ENCODE data around the gene EARS2. TPM values are rescaled to one million over a fixed set of nuclear protein-coding genes. Genes with fewer than 3 reads are reported as not detected.

The EARS2 gene
- total and polyA plus RNA-seq, 3 donors from 2014 or later: 32.3 to 76.7 (median 55.9) TPM

DNA sequence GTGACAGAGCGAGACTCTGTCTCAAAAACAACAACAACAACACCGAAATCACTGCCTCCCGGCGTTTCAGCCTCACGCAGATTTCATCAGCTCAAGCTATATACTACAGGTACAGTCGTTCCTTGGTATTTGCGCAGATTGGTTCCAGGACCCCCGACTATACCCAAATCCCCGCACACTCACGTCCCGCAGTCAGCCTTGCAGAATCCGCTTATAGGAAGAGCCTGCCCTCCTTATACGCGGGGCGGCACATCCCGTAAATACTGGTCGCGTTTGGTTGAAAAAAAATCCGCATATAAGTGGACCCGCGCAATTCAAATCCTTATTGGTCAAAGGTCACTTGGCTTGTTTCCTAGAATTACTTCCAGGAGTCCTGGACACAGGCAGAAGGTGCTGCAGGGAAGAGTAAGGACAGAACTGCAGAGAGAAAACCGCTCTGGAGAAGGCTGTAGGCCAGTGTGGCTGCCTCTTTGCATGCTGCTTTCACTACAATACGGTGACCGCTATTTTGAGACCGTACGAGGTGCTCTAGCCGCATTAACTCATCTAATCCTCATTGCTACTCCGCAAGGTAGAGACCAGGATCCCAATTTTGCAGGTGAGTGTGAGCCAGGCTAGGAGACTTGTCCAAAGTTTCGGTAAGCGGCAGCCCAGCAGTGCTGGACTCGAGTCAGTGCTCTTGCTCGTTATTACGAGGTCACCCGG, 38.2 kb upstream of the EARS2 start:
- intact Hi-C loops (cut with DNase I; ENCODE audit: low total_unique reads): no loop called here
- 13 to 16% methylated on average over 33 to 34 of the region's 34 CpGs for WGBS, 2 donors
- H3K27ac ChIP-seq: peak overlapping the region; percentile 78 to 79

DNA sequence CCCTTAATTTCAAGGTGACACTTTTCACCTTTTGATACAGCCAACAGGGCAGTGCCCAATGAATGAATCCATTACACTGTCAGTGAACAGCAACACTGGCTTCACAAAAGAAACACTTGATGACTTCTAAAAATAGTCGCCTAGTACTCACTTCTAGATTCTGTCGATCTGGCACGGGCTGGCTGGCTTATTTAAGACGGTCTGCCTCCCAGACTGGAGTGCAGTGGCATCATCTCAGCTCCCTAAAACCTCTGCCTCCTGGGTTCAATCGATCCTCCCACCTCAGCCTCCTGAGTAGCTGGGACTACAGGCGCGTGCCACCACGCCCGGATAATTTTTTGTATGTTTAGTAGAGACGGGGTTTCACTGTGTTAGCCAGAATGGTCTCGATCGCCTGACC, 37.0 kb upstream of the EARS2 start:
- intact Hi-C loops (cut with DNase I; ENCODE audit: low total_unique reads): no loop called here
- Histone ChIP-seq H3K4me3 (no peak overlapping the region), H3K27me3 (no peaks in the 10 kb centered on the region), H3K4me1 (peaks cover 12% of the 10 kb centered on the region), H3K27ac (no peak overlapping the region), H3K36me3 (ENCODE audit: low read depth, missing control alignments) (no peaks in the 10 kb centered on the region), H3K9me3 (no peaks in the 10 kb centered on the region)
- WGBS, 2 donors: 65 to 83% methylated on average over 12 of the region's 12 CpGs
- DNase-seq: no peak
- TF ChIP-seq POLR2A (IDR thresholded peaks at IDR 0.05): no peak
- TF ChIP-seq, protein P1, sequence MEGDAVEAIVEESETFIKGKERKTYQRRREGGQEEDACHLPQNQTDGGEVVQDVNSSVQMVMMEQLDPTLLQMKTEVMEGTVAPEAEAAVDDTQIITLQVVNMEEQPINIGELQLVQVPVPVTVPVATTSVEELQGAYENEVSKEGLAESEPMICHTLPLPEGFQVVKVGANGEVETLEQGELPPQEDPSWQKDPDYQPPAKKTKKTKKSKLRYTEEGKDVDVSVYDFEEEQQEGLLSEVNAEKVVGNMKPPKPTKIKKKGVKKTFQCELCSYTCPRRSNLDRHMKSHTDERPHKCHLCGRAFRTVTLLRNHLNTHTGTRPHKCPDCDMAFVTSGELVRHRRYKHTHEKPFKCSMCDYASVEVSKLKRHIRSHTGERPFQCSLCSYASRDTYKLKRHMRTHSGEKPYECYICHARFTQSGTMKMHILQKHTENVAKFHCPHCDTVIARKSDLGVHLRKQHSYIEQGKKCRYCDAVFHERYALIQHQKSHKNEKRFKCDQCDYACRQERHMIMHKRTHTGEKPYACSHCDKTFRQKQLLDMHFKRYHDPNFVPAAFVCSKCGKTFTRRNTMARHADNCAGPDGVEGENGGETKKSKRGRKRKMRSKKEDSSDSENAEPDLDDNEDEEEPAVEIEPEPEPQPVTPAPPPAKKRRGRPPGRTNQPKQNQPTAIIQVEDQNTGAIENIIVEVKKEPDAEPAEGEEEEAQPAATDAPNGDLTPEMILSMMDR (IDR thresholded peaks at IDR 0.05): no peak

More for the DNA sequence above, 38.2 kb upstream of the EARS2 start:
- DNase-seq: no peak
- TF ChIP-seq, protein P1 (IDR thresholded peaks at IDR 0.05): no peak
- TF ChIP-seq POLR2A (IDR thresholded peaks at IDR 0.05): no peak
- peaks cover 12% of the 10 kb centered on the region for H3K4me1 ChIP-seq
- H3K27me3 ChIP-seq: no peaks in the 10 kb centered on the region
- no peaks in the 10 kb centered on the region for H3K36me3 ChIP-seq (ENCODE audit: low read depth, missing control alignments)
- H3K4me3 ChIP-seq: peak overlapping the region; percentile 94 to 98
- no peaks in the 10 kb centered on the region for H3K9me3 ChIP-seq

DNA sequence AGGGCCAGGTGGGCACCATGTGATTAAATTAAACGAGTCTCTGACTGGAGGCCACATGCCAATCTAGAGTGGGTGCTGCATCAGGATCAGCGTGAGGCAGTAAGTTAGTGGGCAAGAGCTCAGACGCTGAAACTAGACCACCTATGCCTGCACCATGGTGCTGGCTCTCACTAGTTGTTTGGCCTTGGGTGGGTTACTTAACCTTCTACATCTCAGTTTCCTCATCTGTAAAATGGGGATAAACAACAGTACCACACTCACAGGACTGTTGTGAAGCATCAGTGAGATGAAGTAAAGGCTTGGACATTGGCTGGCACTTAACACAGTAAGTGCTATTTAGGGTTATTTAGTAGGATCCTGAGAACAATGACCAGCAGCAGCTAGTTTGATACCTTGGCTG, 33.0 kb upstream of the EARS2 start:
- H3K27ac ChIP-seq: no peak overlapping the region
- no peak overlapping the region for H3K4me3 ChIP-seq
- WGBS, 2 donors: 69 to 95% methylated on average over 3 of the region's 3 CpGs
- DNase-seq: no peak
- H3K4me1 ChIP-seq: peaks cover 9% of the 10 kb centered on the region
- no peak for TF ChIP-seq POLR2A (IDR thresholded peaks at IDR 0.05)
- TF ChIP-seq, protein P1 (IDR thresholded peaks at IDR 0.05): no peak
- no peaks in the 10 kb centered on the region for H3K36me3 ChIP-seq (ENCODE audit: low read depth, missing control alignments)
- no peaks in the 10 kb centered on the region for H3K27me3 ChIP-seq
- no peaks in the 10 kb centered on the region for H3K9me3 ChIP-seq
- intact Hi-C loops (cut with DNase I; ENCODE audit: low total_unique reads): no loop called here

DNA sequence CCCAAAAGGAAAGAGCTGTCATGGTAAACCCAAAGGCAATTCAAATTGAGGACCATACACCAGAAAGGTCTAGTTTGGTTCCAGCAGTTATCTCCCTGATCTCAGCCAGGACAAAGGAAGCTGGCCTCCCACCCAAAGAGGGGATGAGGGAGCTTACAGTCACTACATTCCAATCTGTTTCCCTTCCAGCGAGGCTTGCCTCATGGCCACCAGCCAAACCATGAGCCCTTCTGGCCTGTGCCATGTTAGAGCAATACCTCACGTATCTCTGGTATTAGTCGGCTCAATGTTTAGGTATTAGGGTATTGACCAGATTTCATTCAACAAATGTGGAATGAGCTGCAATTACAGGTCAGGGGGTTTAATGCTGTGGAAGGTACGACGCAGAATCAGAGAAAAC, 30.6 kb upstream of the EARS2 start:
- no peak for DNase-seq
- Histone ChIP-seq H3K4me1 (no peaks in the 10 kb centered on the region), H3K36me3 (ENCODE audit: low read depth, missing control alignments) (no peaks in the 10 kb centered on the region), H3K4me3 (no peak overlapping the region), H3K27ac (no peak overlapping the region), H3K9me3 (no peaks in the 10 kb centered on the region), H3K27me3 (no peaks in the 10 kb centered on the region)
- WGBS, 2 donors: 78 to 87% methylated on average over 5 of the region's 5 CpGs
- TF ChIP-seq, protein P1 (IDR thresholded peaks at IDR 0.05): no peak
- TF ChIP-seq POLR2A (IDR thresholded peaks at IDR 0.05): no peak
- intact Hi-C loops (cut with DNase I; ENCODE audit: low total_unique reads): no loop called here
